Muscle layer of duodenum (tissue), 2 donors: ENCODE measurements around the gene TAS2R42.

Experiments
- H3K27ac ChIP-seq: one replicate; pipeline ENCODE4 v1.7.0; 2013; ENCODE audit warnings: mild to moderate bottlenecking, low read length
- H3K27me3 ChIP-seq: one replicate; pipeline ENCODE4 v1.7.0; 2013; ENCODE audit warnings: low read depth, mild to moderate bottlenecking, control low read depth, low read length
- H3K36me3 ChIP-seq, 2 donors: one replicate each; pipeline ENCODE4 v1.7.0; 2013; ENCODE audit warnings: low read length in 2 of 2, control low read depth in 1 of 2, mild to moderate bottlenecking in 1 of 2; ENCODE audit not compliant: insufficient read depth in 2 of 2, control insufficient read depth in 1 of 2
- H3K4me1 ChIP-seq, 2 donors: one replicate each; pipeline ENCODE4 v1.7.0; 2013; ENCODE audit warnings: low read length in 2 of 2, mild to moderate bottlenecking in 2 of 2, control low read depth in 1 of 2, moderate library complexity in 1 of 2; ENCODE audit not compliant: insufficient read depth in 2 of 2, control insufficient read depth in 1 of 2
- H3K4me3 ChIP-seq, 2 donors: one replicate each; pipeline ENCODE4 v1.7.0; 2013; ENCODE audit warnings: low read length in 2 of 2, low read depth in 1 of 2, mild to moderate bottlenecking in 1 of 2
- H3K9me3 ChIP-seq, 2 donors: one replicate each; pipeline ENCODE4 v1.7.0; 2013; ENCODE audit warnings: low read length in 2 of 2, control low read depth in 1 of 2, mild to moderate bottlenecking in 1 of 2; ENCODE audit not compliant: control insufficient read depth in 1 of 2
- donor health status: healthy.

Gene TAS2R42

DNA sequence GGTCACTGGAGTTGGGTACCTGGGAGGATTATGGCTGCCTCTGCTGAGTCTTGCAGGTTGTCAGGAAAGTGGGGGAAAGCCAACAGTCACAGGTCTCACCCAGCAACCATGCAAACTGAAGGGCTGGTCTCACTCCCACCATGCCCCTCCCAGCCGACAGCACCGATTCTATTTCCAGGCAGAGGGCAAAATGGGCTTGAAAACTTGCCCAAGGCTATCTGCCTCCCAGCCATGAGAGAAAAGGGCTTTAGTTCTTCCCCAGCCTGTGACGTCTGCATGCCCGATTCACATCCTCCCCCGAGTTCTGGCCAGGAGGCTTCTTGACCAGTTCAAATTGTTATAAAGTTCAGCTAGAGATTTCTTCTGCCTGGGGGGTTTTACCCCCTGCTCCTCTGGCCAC is 42.4 kb downstream of the TAS2R42 start:
- Histone ChIP-seq H3K27ac (no peak overlapping the region), H3K9me3 (peaks cover 0 to 13% of the 10 kb centered on the region in 2 donors), H3K4me3 (no peak overlapping the region), H3K27me3 (no peaks in the 10 kb centered on the region), H3K36me3 (peaks cover 0 to 6% of the 10 kb centered on the region in 2 donors), H3K4me1 (no peaks in the 10 kb centered on the region)

DNA sequence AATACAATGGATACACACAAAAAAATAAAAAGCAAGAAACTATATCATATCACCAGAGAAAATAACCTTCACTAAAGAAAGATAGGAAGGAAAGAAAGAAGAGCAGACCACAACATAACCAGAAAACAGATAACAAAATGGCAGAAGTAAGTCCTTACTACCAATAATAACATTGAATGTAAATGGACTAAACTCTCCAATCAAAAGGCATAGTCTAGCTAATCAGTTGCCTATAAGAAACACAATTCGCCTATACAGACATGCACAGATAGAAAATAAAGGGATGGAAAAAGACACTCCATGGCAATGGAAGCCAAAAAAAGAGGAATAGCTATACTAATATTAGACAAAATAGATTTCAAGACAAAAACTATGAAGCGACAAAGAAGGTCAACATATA is 43.4 kb downstream of the TAS2R42 start:
- Histone ChIP-seq H3K4me1 (no peaks in the 10 kb centered on the region), H3K9me3 (peaks cover 0 to 11% of the 10 kb centered on the region in 2 donors), H3K27me3 (no peaks in the 10 kb centered on the region), H3K4me3 (no peak overlapping the region), H3K27ac (no peak overlapping the region), H3K36me3 (peaks cover 0 to 6% of the 10 kb centered on the region in 2 donors)

DNA sequence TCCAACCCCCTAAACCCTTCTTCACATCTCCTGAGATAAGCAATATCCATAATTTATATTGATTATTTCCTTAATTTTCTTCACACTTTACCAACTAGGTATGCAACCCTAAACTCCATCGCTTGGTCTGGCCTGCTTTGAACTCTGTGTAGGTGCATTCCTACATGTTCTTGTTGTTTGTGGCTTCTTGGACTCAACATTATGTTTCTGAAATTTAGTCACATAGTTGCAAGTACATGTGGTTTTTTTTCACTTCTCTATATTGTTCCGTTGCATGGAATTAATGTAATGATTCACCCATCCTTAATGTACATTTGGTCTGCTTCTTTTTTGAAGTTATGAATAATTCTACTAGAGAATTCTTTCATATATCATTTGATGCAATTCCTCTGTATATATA is 50.7 kb downstream of the TAS2R42 start:
- H3K4me3 ChIP-seq, result no peak overlapping the region
- no peaks in the 10 kb centered on the region for H3K27me3 ChIP-seq
- no peak overlapping the region for H3K27ac ChIP-seq
- H3K4me1 ChIP-seq, result peaks cover 0 to 6% of the 10 kb centered on the region in 2 donors
- H3K36me3 ChIP-seq, result no peaks in the 10 kb centered on the region
- no peaks in the 10 kb centered on the region for H3K9me3 ChIP-seq
